GM12878 (cell line): ENCODE data around the gene TBX15. TPM values are rescaled to one million over a fixed set of nuclear protein-coding genes. Genes with fewer than 3 reads are reported as not detected.

Source experiments
- ATAC-seq: fragments of 200-7000 bp; cut with Tn5 transposase; 3 replicates; pipeline ENCODE4 v1.9.1; 2020; ENCODE audit warnings: mild to moderate bottlenecking, moderate library complexity
- BruUV-seq: library from RNA; stranded (reverse); fragments of 400-500 nt; replicated peaks from 2 replicates; lab custom pipeline; 2021; lab: Mats Ljungman, UMichigan
- CTCF ChIA-PET: fragments of 300-600 bp; sonication (Branson Sonifier 250); formaldehyde crosslinking; extraction: SDS; loops from one replicate; lab custom pipeline; 2021; ENCODE audit warnings: inconsistent platforms; lab: Yijun Ruan, JAX
- POLR2A ChIA-PET: fragments of 350-600 bp; formaldehyde crosslinking; extraction: SDS; loops from one replicate; lab custom pipeline; 2021; ENCODE audit warnings: inconsistent platforms; lab: Charles Lee
- RAD21 ChIA-PET: fragments of 300-600 bp; sonication (Branson Sonifier 250); formaldehyde crosslinking; loops from one replicate; lab custom pipeline; 2023; ENCODE audit warnings: antibody characterized with exemption; ENCODE audit not compliant: unreplicated experiment; lab: Charles Lee
- SMC1A ChIA-PET: fragments of 300-600 bp; sonication (Branson Sonifier 250); formaldehyde crosslinking; loops from one replicate; lab custom pipeline; 2023; ENCODE audit not compliant: unreplicated experiment, uncharacterized antibody; lab: Charles Lee
- DNase-seq: peaks from one replicate; pipeline ENCODE4 v3.0.0-alpha.2; 2011; ENCODE audit warnings: low read depth, low spot score
- FAIRE-seq: peaks from 3 replicates; lab custom pipeline; 2011; peaks lifted over from hg19 to GRCh38; lab: Jason Lieb, UNC
- H2AFZ ChIP-seq: 2 replicates; pipeline ENCODE4 v1.6.0; 2011; ENCODE audit warnings: low read depth, low read length, control low read depth; ENCODE audit not compliant: control insufficient read depth
- H3K27ac ChIP-seq: 2 replicates; pipeline ENCODE4 v1.5.1; 2011; ENCODE audit warnings: control low read depth; ENCODE audit not compliant: control insufficient read depth, insufficient read depth
- H3K27me3 ChIP-seq, 2 experiments: replicated peaks in 1 of 2; 2 replicates each; pipeline versions ENCODE4 v1.6.0 to v1.6.1; 2011; ENCODE audit warnings: low read length in 1 of 2; ENCODE audit not compliant: control insufficient read depth in 2 of 2, insufficient read depth in 2 of 2
- H3K36me3 ChIP-seq, 2 experiments: 2 replicates each; pipeline ENCODE4 v1.5.1; 2011; ENCODE audit warnings: low read length in 1 of 2; ENCODE audit not compliant: control insufficient read depth in 2 of 2, insufficient read depth in 2 of 2
- H3K4me1 ChIP-seq: 2 replicates; pipeline ENCODE4 v1.6.1; 2011; ENCODE audit warnings: mild to moderate bottlenecking, low read length, moderate library complexity, mixed read lengths; ENCODE audit not compliant: control insufficient read depth, insufficient read depth
- H3K4me2 ChIP-seq: 2 replicates; pipeline ENCODE4 v1.6.0; 2011; ENCODE audit warnings: control low read depth; ENCODE audit not compliant: control insufficient read depth, insufficient read depth
- H3K4me3 ChIP-seq: fragments of 200-600 bp; sonication (generic); 2 replicates; pipeline ENCODE4 v1.5.1; 2016
- H3K79me2 ChIP-seq: 2 replicates; pipeline ENCODE4 v1.6.0; 2011; ENCODE audit warnings: low read length; ENCODE audit not compliant: control insufficient read depth, insufficient read depth
- H3K9ac ChIP-seq: 2 replicates; pipeline ENCODE4 v1.8.0; 2011; ENCODE audit warnings: low read length, control low read depth, mixed read lengths; ENCODE audit not compliant: control insufficient read depth, insufficient read depth
- H3K9me3 ChIP-seq: replicated peaks from 3 replicates; pipeline ENCODE4 v1.5.1; 2011; ENCODE audit warnings: mild to moderate bottlenecking, low read length; ENCODE audit not compliant: control insufficient read depth, insufficient read depth
- H4K20me1 ChIP-seq: 2 replicates; pipeline ENCODE4 v1.6.0; 2011; ENCODE audit not compliant: control insufficient read depth, insufficient read depth
- CBFB ChIP-seq: IDR thresholded peaks from 2 replicates; pipeline ENCODE4 v1.6.1; 2016; ENCODE audit warnings: antibody characterized with exemption, low read depth
- CBX5 ChIP-seq: sonication (generic); IDR thresholded peaks from 2 replicates; pipeline ENCODE4 v1.6.1; 2016; ENCODE audit warnings: low read depth, moderate library complexity, mild to moderate bottlenecking, inconsistent platforms
- EGR1 ChIP-seq, 2 experiments: IDR thresholded peaks; 1 replicate in 1 of 2; 2 replicates in 1 of 2; pipeline ENCODE4 v1.6.1; 2011 to 2012; ENCODE audit warnings: low read depth in 2 of 2, low read length in 2 of 2, borderline replicate concordance in 1 of 2, mild to moderate bottlenecking in 1 of 2, moderate library complexity in 1 of 2
- IKZF2 ChIP-seq, 2 experiments: fragments of 450-650 bp; IDR thresholded peaks; 2 replicates each; pipeline ENCODE4 v1.6.1; 2017; ENCODE audit warnings: mild to moderate bottlenecking in 2 of 2, moderate library complexity in 2 of 2
- POLR2AphosphoS5 ChIP-seq: IDR thresholded peaks from 2 replicates; pipeline ENCODE4 v1.6.1; 2011; ENCODE audit warnings: mild to moderate bottlenecking, low read length, inconsistent platforms
- RELA ChIP-seq: fragments of 450-650 bp; IDR thresholded peaks from 2 replicates; pipeline ENCODE4 v1.8.0; 2014; ENCODE audit warnings: borderline replicate concordance; ENCODE audit not compliant: partially characterized antibody
- SMARCA5 ChIP-seq: fragments of 450-650 bp; IDR thresholded peaks from 2 replicates; pipeline ENCODE4 v1.6.1; 2017; ENCODE audit warnings: mild to moderate bottlenecking
- SPI1 ChIP-seq: IDR thresholded peaks from 2 replicates; pipeline ENCODE4 v1.6.1; 2011; ENCODE audit warnings: low read depth, mild to moderate bottlenecking, low read length, moderate library complexity, borderline replicate concordance; ENCODE audit not compliant: insufficient read depth
- ZBED1 ChIP-seq: IDR thresholded peaks from 2 replicates; pipeline ENCODE4 v1.6.1; 2016; ENCODE audit warnings: borderline replicate concordance
- ZNF207 ChIP-seq: fragments of 450-650 bp; IDR thresholded peaks from 2 replicates; pipeline ENCODE4 v1.6.1; 2014; ENCODE audit warnings: antibody characterized with exemption, mild to moderate bottlenecking, borderline replicate concordance
- WGBS: methylation state at CpG from one replicate; pipeline ENCODE4 v1.1.6; 2016; ENCODE audit warnings: low lambda C conversion rate; ENCODE audit not compliant: insufficient replicate concordance, insufficient coverage; ENCODE audit errors: missing lambda C conversion rate; 5-methylcytosine and 5-hydroxymethylcytosine counted together
- in situ Hi-C: fragments of 300-500 bp; cut with MboI; formaldehyde crosslinking; loops from 9 replicates; pipeline ENCODE4 v1.14.3; 2018; ENCODE audit warnings: mixed read lengths
- intact Hi-C: fragments of 100-400 bp; cut with micrococcal nuclease; formaldehyde crosslinking; loops from one replicate; pipeline ENCODE4 v1.14.2; 2022; ENCODE audit not compliant: unreplicated experiment
- polyA plus RNA-seq, 11 experiments: library from polyadenylated mRNA; depleted of rRNA in 4 of 11; unstranded in 6 of 11; stranded (reverse) in 5 of 11; fragments of >200 nt; fragmentation: Nextera tagmentation in 4 of 11; fragmentation: Illumina TruSeq in 1 of 11; extraction: Ambion mirVana in 4 of 11; extraction: Trizol in 1 of 11; gene quantifications; 1 replicate in 1 of 11; 2 replicates in 10 of 11; pipeline versions ENCODE4 v1.2.1 to v1.2.3, GENCODE V29; 2011 to 2016; ENCODE audit warnings: inconsistent platforms in 2 of 11, missing spikeins in 2 of 11, low read depth in 1 of 11
- total RNA-seq, 4 experiments: library from RNA; depleted of rRNA in 3 of 4; stranded (reverse); fragments of >200 nt in 3 of 4; fragmentation: Illumina TruSeq in 1 of 4; extraction: Trizol in 1 of 4; gene quantifications; 2 replicates each; pipeline versions ENCODE4 v1.2.1 to v1.2.3, GENCODE V29; 2013 to 2021
- TF ChIP-seq, protein P1 (sequence below): fragments of 450-650 bp; IDR thresholded peaks from 2 replicates; pipeline ENCODE4 v1.6.1; 2017; ENCODE audit warnings: borderline replicate concordance
- TF ChIP-seq, protein P2 (sequence below): IDR thresholded peaks from 2 replicates; pipeline ENCODE4 v1.6.1; 2012; ENCODE audit warnings: low read depth, low read length, improper control_type of control experiment
- TF ChIP-seq, protein P3 (sequence below): fragments of 150-350 bp; IDR thresholded peaks from 2 replicates; pipeline ENCODE4 v1.6.1; 2014; ENCODE audit warnings: mild to moderate bottlenecking, low read depth, low read length
- TF ChIP-seq, protein P4 (sequence below): IDR thresholded peaks from 2 replicates; pipeline ENCODE4 v1.6.1; 2012; ENCODE audit warnings: mild to moderate bottlenecking, low read depth, low read length

Gene TBX15
- total and polyA plus RNA-seq, 10 of the 15 experiments (the other 5 are each of a cell fraction or from before 2014, with no cell fraction given) = 0.64 to 9.4 (median 0.99) TPM

DNA sequence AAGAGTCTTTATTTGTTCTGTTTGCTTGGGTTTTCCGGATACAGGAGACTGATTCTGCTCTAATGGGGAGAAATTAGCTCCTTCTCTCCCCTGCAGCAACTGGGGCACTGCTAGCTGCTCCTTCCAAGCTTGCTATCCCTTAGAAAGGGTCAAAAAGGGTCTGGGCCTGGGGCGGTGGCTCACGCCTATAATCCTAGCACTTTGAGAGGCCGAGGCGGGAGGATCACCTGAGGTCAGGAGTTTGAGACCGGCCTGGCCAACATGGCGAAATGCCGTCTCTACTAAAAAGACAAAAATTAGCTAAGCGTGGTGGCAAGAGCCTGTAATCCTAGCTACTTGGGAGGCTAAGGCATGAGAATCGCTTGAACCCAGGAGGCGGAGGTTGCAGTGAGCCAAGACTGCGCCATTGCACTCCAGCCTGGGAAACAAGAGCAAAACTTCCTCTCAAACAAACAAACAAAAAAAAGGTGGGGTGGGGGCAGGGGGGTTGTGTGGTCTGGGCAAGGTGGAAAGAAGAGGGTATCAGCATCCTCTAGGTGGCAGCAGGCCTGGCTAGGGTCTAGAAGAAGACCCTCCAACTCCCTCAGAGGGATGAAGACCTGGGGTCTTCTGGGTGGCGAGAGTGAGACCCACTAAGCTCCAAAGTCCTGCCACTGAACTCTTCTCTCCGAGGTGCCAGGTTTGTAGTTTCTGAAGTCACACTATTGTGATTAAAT, 15.4 kb upstream of the TBX15 start:
- H3K27ac ChIP-seq = no peak overlapping the region
- POLR2A ChIA-PET = no interaction called here
- H3K4me2 ChIP-seq = no peak overlapping the region
- RAD21 ChIA-PET = no interaction called here
- H2AFZ ChIP-seq = no peak overlapping the region
- intact Hi-C loops (loop anchor here (10.0 kb wide), 1 partner anchor 539 kb away; no protein-coding TSS in a partner anchor), in situ Hi-C loops (no loop called here)
- no TSS peak for BruUV-seq
- no peak overlapping the region for H3K9ac ChIP-seq
- DNase-seq (no peak), ATAC-seq (no peak), FAIRE-seq (no peak)
- CTCF ChIA-PET = interaction anchor here (1.5 to 1.8 kb wide), 2 partner anchors 10 to 72 kb away, joined by 3 to 5 read pairs; no protein-coding TSS in a partner anchor
- H3K79me2 ChIP-seq = no peaks in the 10 kb centered on the region
- H3K27me3 ChIP-seq = peaks cover 14 to 23% of the 10 kb centered on the region in 2 experiments
- peaks cover 4% of the 10 kb centered on the region; the same call in 1 of the 3 replicates for H3K9me3 ChIP-seq
- 59% methylated on average over 14 of the region's 14 CpGs for WGBS
- H3K4me1 ChIP-seq = no peaks in the 10 kb centered on the region; the same call in 1 of the 2 replicates
- no peaks in the 10 kb centered on the region for H4K20me1 ChIP-seq
- SMC1A ChIA-PET = interaction anchor here (0.7 kb wide), 1 partner anchor 402 kb away, joined by 3 read pairs; no protein-coding TSS in a partner anchor
- no peaks in the 10 kb centered on the region for H3K36me3 ChIP-seq
- H3K4me3 ChIP-seq = no peak overlapping the region
- TF ChIP-seq, protein P1, sequence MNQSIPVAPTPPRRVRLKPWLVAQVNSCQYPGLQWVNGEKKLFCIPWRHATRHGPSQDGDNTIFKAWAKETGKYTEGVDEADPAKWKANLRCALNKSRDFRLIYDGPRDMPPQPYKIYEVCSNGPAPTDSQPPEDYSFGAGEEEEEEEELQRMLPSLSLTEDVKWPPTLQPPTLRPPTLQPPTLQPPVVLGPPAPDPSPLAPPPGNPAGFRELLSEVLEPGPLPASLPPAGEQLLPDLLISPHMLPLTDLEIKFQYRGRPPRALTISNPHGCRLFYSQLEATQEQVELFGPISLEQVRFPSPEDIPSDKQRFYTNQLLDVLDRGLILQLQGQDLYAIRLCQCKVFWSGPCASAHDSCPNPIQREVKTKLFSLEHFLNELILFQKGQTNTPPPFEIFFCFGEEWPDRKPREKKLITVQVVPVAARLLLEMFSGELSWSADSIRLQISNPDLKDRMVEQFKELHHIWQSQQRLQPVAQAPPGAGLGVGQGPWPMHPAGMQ = no peak
- no peak for TF ChIP-seq POLR2AphosphoS5
- TF ChIP-seq SPI1 = no peak
- no peak for TF ChIP-seq EGR1 (IDR thresholded peaks at IDR 0.05; ENCODE audit: borderline replicate concordance in 1 of 2, low read depth in 2 of 2, low read length in 2 of 2)
- no peak for TF ChIP-seq IKZF2 (IDR thresholded peaks at IDR 0.05)
- TF ChIP-seq, protein P2, sequence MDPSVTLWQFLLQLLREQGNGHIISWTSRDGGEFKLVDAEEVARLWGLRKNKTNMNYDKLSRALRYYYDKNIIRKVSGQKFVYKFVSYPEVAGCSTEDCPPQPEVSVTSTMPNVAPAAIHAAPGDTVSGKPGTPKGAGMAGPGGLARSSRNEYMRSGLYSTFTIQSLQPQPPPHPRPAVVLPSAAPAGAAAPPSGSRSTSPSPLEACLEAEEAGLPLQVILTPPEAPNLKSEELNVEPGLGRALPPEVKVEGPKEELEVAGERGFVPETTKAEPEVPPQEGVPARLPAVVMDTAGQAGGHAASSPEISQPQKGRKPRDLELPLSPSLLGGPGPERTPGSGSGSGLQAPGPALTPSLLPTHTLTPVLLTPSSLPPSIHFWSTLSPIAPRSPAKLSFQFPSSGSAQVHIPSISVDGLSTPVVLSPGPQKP = no peak
- TF ChIP-seq CBX5 = no peak
- no peak for TF ChIP-seq ZBED1
- TF ChIP-seq, protein P3, sequence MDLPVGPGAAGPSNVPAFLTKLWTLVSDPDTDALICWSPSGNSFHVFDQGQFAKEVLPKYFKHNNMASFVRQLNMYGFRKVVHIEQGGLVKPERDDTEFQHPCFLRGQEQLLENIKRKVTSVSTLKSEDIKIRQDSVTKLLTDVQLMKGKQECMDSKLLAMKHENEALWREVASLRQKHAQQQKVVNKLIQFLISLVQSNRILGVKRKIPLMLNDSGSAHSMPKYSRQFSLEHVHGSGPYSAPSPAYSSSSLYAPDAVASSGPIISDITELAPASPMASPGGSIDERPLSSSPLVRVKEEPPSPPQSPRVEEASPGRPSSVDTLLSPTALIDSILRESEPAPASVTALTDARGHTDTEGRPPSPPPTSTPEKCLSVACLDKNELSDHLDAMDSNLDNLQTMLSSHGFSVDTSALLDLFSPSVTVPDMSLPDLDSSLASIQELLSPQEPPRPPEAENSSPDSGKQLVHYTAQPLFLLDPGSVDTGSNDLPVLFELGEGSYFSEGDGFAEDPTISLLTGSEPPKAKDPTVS = no peak
- TF ChIP-seq CBFB = no peak
- TF ChIP-seq SMARCA5 = no peak
- TF ChIP-seq RELA = no peak
- TF ChIP-seq, protein P4, sequence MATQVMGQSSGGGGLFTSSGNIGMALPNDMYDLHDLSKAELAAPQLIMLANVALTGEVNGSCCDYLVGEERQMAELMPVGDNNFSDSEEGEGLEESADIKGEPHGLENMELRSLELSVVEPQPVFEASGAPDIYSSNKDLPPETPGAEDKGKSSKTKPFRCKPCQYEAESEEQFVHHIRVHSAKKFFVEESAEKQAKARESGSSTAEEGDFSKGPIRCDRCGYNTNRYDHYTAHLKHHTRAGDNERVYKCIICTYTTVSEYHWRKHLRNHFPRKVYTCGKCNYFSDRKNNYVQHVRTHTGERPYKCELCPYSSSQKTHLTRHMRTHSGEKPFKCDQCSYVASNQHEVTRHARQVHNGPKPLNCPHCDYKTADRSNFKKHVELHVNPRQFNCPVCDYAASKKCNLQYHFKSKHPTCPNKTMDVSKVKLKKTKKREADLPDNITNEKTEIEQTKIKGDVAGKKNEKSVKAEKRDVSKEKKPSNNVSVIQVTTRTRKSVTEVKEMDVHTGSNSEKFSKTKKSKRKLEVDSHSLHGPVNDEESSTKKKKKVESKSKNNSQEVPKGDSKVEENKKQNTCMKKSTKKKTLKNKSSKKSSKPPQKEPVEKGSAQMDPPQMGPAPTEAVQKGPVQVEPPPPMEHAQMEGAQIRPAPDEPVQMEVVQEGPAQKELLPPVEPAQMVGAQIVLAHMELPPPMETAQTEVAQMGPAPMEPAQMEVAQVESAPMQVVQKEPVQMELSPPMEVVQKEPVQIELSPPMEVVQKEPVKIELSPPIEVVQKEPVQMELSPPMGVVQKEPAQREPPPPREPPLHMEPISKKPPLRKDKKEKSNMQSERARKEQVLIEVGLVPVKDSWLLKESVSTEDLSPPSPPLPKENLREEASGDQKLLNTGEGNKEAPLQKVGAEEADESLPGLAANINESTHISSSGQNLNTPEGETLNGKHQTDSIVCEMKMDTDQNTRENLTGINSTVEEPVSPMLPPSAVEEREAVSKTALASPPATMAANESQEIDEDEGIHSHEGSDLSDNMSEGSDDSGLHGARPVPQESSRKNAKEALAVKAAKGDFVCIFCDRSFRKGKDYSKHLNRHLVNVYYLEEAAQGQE = no peak
- no peak for TF ChIP-seq ZNF207
